MCF 10A (cell line): ENCODE measurements around the gene GRWD1. TPM values are rescaled to one million over a fixed set of nuclear protein-coding genes. Genes with fewer than 3 reads are reported as not detected.

Experiments used
- BruUV-seq: library from RNA; stranded (reverse); fragments of 400-500 nt; replicated peaks from 2 replicates; lab custom pipeline; 2021; lab: Mats Ljungman, UMichigan
- CTCF ChIA-PET: fragments of 300-600 bp; sonication (Branson Sonifier 250); formaldehyde crosslinking; extraction: SDS; loops from one replicate; lab custom pipeline; 2021; ENCODE audit warnings: antibody characterized with exemption, inconsistent platforms; lab: Yijun Ruan, JAX
- POLR2A ChIA-PET: fragments of 300-600, 350-650 bp; sonication (Branson Sonifier 250); formaldehyde crosslinking; extraction: SDS; loops from one replicate; lab custom pipeline; 2020; ENCODE audit warnings: antibody characterized with exemption, inconsistent platforms; lab: Yijun Ruan, JAX
- DNase-seq: peaks from one replicate; pipeline ENCODE4 v3.0.0-alpha.2; 2018; ENCODE audit not compliant: unreplicated experiment
- H3K27ac Mint-ChIP-seq: one replicate; pipeline ENCODE4 v1.8.0; 2022; ENCODE audit warnings: mild to moderate bottlenecking, low read depth, mixed read lengths; ENCODE audit not compliant: unreplicated experiment
- H3K27me3 Mint-ChIP-seq: one replicate; pipeline ENCODE4 v1.8.0; 2022; ENCODE audit warnings: mixed read lengths; ENCODE audit not compliant: insufficient read depth, unreplicated experiment
- H3K36me3 Mint-ChIP-seq: one replicate; pipeline ENCODE4 v1.8.0; 2022; ENCODE audit warnings: mild to moderate bottlenecking, moderate library complexity, mixed read lengths; ENCODE audit not compliant: insufficient read depth, unreplicated experiment
- H3K4me1 Mint-ChIP-seq: one replicate; pipeline ENCODE4 v1.8.0; 2022; ENCODE audit warnings: mixed read lengths; ENCODE audit not compliant: insufficient read depth, unreplicated experiment
- H3K4me3 Mint-ChIP-seq: one replicate; pipeline ENCODE4 v1.8.0; 2022; ENCODE audit warnings: mild to moderate bottlenecking, moderate library complexity, mixed read lengths; ENCODE audit not compliant: unreplicated experiment
- H3K9me3 Mint-ChIP-seq: one replicate; pipeline ENCODE4 v1.8.0; 2022; ENCODE audit warnings: mixed read lengths; ENCODE audit not compliant: unreplicated experiment
- CTCF ChIP-seq: fragments of 200-600 bp; IDR thresholded peaks from one replicate; pipeline ENCODE4 v1.8.0; 2022; ENCODE audit warnings: antibody characterized with exemption, mild to moderate bottlenecking; ENCODE audit not compliant: unreplicated experiment
- intact Hi-C: fragments of 100-400 bp; cut with micrococcal nuclease; formaldehyde crosslinking; loops from 2 replicates; pipeline ENCODE4 v1.14.1; 2022
- total RNA-seq: library from RNA; stranded (reverse); gene quantifications from 2 replicates; pipeline ENCODE4 v1.2.3, GENCODE V29; 2022

GRWD1 gene
- total RNA-seq, 1 experiment from 2014 or later = 55.8 TPM

DNA sequence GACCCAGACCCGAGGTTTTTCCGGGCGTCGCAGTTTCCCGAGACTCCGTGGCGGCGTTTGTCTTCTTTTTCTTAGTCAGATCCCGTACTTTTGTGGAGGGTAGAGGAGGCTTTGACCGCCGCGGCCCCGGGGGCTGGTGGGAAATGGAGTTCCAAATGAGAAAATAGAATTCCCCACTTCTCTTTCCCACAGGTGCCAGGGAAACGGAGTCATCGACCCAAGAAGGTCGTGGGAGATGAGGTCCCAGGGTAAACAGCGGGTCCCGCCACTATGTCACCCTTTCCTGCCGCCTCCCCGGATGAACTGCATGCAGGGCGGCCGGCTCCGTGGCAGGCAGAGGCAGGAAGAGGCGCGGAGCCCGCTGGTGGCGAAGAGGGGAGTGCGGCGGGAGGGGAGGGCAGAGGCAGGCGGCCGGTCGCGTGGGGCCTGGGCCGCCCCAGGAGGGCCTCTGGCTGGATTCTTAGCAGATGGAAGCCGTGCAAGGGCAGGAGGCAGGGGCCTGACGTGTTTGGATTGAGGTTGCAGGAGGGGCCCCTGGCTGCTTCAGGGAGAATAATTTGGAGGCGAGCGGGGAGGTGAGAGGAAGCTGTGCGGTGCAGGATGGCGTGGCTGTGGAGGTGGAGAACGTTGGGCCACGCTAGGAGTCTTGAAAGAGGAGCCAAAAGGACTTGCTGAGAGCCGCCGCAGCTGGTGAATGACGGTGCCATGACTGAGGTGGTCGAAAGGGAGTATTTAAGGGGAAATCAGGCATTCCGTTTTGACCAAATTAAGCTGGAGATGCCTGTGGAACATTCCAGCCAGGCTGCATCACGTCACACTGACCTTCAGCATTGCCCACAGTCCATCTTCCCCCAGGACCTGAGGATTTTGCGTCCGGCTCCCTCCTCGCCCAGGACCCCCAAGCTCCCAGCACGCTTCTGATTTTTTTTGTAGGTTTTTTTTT lies 35.0 kb downstream of the GRWD1 start:
- ChIA-PET POLR2A (interaction anchor here (1.0 to 1.3 kb wide), 2 partner anchors 9 to 36 kb away, joined by 3 read pairs; no protein-coding TSS in a partner anchor), CTCF (no interaction called here)
- no peak for TF ChIP-seq CTCF
- no peaks in the 10 kb centered on the region for H3K27me3 Mint-ChIP-seq
- intact Hi-C loops = no loop called here
- no TSS peak for BruUV-seq
- no peak overlapping the region for H3K4me3 Mint-ChIP-seq
- peaks cover 17% of the 10 kb centered on the region for H3K4me1 Mint-ChIP-seq
- H3K9me3 Mint-ChIP-seq = no peaks in the 10 kb centered on the region
- H3K36me3 Mint-ChIP-seq = peaks cover 59% of the 10 kb centered on the region
- no peak overlapping the region for H3K27ac Mint-ChIP-seq
- no peak for DNase-seq

DNA sequence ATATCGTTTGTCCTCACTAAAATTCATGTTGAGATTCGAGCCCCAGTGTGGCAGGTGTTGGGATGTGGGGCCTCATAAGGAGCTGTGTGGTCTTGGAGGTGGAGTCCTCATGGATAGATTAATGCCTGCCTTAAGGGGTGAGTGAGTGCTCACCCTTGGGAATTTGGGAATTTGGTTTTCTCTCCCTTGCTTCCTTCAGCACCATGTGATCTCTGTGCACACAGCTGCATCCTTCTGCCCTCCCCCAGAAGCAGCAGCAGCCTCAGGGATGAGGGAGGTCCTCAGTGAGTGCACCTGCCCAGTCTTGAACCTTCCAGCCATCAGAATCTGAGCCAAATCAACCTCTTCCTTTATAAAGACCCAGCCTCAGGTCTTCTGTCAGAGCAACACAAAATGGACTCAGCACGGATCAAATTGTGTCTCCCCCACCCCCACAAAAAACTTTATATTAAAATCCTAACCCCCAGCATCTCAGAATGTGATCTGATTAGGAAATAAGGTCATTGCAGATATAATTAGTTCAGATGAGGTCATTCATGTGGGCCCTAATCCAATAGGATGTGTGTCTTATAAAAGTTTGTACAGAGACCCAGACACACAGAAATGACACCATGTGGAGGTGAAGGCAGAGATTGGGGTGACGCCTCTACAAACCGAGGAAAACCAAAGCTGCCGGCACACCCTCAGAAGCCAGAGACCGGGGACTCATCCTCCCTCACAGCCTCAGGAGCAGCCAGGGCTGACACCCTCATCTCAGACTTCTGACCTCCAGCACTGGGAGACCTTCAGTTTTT lies 36.3 kb downstream of the GRWD1 start:
- intact Hi-C loops = no loop called here
- CTCF ChIA-PET = interaction anchor here (0.6 kb wide), 1 partner anchor 1382 kb away, joined by 3 read pairs; no protein-coding TSS in a partner anchor
- no peak for TF ChIP-seq CTCF
- Mint-ChIP-seq H3K4me1 (peaks cover 25% of the 10 kb centered on the region), H3K36me3 (peaks cover 57% of the 10 kb centered on the region), H3K27me3 (no peaks in the 10 kb centered on the region), H3K4me3 (no peak overlapping the region), H3K9me3 (no peaks in the 10 kb centered on the region), H3K27ac (peak overlapping the region; percentile 46)
- POLR2A ChIA-PET = interaction anchor here (1.3 kb wide), 1 partner anchor 37 kb away, joined by 3 read pairs; no protein-coding TSS in a partner anchor
- BruUV-seq = TSS peak; percentile 29
- peak; percentile 38 for DNase-seq

DNA sequence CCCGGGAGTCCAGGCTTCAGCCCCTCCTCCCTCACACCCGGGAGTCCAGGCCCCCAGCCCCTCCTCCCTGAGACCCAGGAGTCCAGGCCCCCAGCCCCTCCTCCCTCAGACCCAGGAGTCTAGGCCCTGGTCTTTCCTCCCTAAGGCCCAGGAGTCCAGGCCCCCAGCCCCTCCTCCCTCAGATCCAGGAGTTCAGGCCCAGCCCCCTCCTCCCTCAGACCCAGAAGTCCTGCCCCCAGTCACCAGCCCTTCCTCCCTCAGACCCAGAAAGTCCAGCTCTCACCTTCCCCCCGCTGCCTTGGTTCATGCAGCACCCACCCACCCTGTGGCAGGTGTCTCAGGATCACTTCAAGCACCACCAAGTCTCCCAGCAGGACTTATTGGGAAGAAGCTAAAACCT lies 37.5 kb downstream of the GRWD1 start:
- Mint-ChIP-seq H3K27ac (peak overlapping the region; percentile 16), H3K9me3 (no peaks in the 10 kb centered on the region), H3K27me3 (no peaks in the 10 kb centered on the region), H3K4me1 (peaks cover 36% of the 10 kb centered on the region), H3K4me3 (no peak overlapping the region), H3K36me3 (peaks cover 61% of the 10 kb centered on the region)
- intact Hi-C loops = no loop called here
- CTCF ChIA-PET = interaction anchor here (0.6 to 1.1 kb wide), 2 partner anchors 48 to 101 kb away, joined by 3 to 5 read pairs; no protein-coding TSS in a partner anchor
- no peak for DNase-seq
- no peak for TF ChIP-seq CTCF
- BruUV-seq = no TSS peak
- POLR2A ChIA-PET = no interaction called here
